Peyer's patch (tissue), 4 donors: Measurements from ENCODE around the gene GPATCH4. TPM values are rescaled to one million over a fixed set of nuclear protein-coding genes. Genes with fewer than 3 reads are reported as not detected.
A peak's percentile ranks its signal among the peaks of the same experiment; 100 is the strongest.

Source experiments
- DNase-seq, 3 donors: peaks; one replicate each; pipeline ENCODE4 v3.0.0-alpha.2; 2017 to 2019
- H3K27ac ChIP-seq, 4 donors: fragments of 200-600 bp; sonication (generic); one replicate each; pipeline ENCODE4 v1.5.1; 2016 to 2019
- H3K27me3 ChIP-seq, 2 donors: fragments of 200-600 bp; sonication (generic); one replicate each; pipeline ENCODE4 v1.5.1; 2019
- H3K36me3 ChIP-seq, 3 donors: fragments of 200-600 bp; sonication (generic); one replicate each; pipeline ENCODE4 v1.5.1; 2016 to 2019
- H3K4me1 ChIP-seq, 4 donors: fragments of 200-600 bp; sonication (generic); one replicate each; pipeline ENCODE4 v1.5.1; 2016 to 2019
- H3K4me3 ChIP-seq, 4 donors: fragments of 200-600 bp; sonication (generic); 1 replicate in 3 of 4; 2 replicates in 1 of 4; pipeline ENCODE4 v1.5.1; 2016 to 2019; ENCODE audit warnings: mild to moderate bottlenecking in 1 of 4
- H3K9me3 ChIP-seq, 4 donors: fragments of 200-600 bp; sonication (generic); one replicate each; pipeline ENCODE4 v1.5.1; 2016 to 2019; ENCODE audit warnings: mild to moderate bottlenecking in 1 of 4
- CTCF ChIP-seq, 6 experiments: fragments of 450-650 bp in 4 of 6; fragments of 200-600 bp in 2 of 6; sonication (generic) in 1 of 6; IDR thresholded peaks; one replicate each; pipeline ENCODE4 v1.5.1; 2017 to 2019; ENCODE audit warnings: antibody characterized with exemption in 6 of 6, mild to moderate bottlenecking in 3 of 6, moderate library complexity in 1 of 6
- POLR2A ChIP-seq, 2 donors: fragments of 450-650 bp; IDR thresholded peaks; one replicate each; pipeline ENCODE4 v1.5.1; 2017; ENCODE audit warnings: antibody characterized with exemption in 2 of 2, mild to moderate bottlenecking in 2 of 2, moderate library complexity in 2 of 2
- total RNA-seq, 4 donors: library from RNA; depleted of rRNA; stranded (reverse); fragments of >200 nt; gene quantifications; one replicate each; pipeline ENCODE4 v1.1.0, GENCODE V29; 2016

Gene GPATCH4
- total RNA-seq, 4 donors from 2014 or later = 6.3 to 38.0 (median 11.3) TPM

- Histone ChIP-seq H3K36me3 (peaks cover 0 to 44% (median 0%) of the 10 kb centered on the region in 3 donors), H3K27ac (no peak overlapping the region), H3K27me3 (no peaks in the 10 kb centered on the region), H3K4me3 (no peak overlapping the region), H3K9me3 (no peaks in the 10 kb centered on the region), H3K4me1 (peaks cover 0 to 8% (median 2%) of the 10 kb centered on the region in 4 donors)
- TF ChIP-seq POLR2A (IDR thresholded peaks at IDR 0.05) (no peak), CTCF (IDR thresholded peaks at IDR 0.05) (no peak)
- no peak for DNase-seq
Observed at GRCh38 chr1:156595016-156595415, 6.3 kb downstream of the GPATCH4 start.

GRCh38 chr1:156594190-156594589, 7.1 kb downstream of the GPATCH4 start:
- Histone ChIP-seq H3K27me3 (no peaks in the 10 kb centered on the region), H3K4me1 (peaks cover 0 to 4% (median 2%) of the 10 kb centered on the region in 4 donors), H3K36me3 (peaks cover 0 to 44% (median 0%) of the 10 kb centered on the region in 3 donors), H3K9me3 (no peaks in the 10 kb centered on the region), H3K4me3 (no peak overlapping the region), H3K27ac (no peak overlapping the region)
- no peak for DNase-seq
- TF ChIP-seq POLR2A (IDR thresholded peaks at IDR 0.05) = no peak
- TF ChIP-seq CTCF (IDR thresholded peaks at IDR 0.05) = no peak

- no peak overlapping the region for H3K4me3 ChIP-seq
- H3K9me3 ChIP-seq = no peaks in the 10 kb centered on the region
- H3K27me3 ChIP-seq = no peaks in the 10 kb centered on the region
- no peak for DNase-seq
- TF ChIP-seq POLR2A (IDR thresholded peaks at IDR 0.05) (no peak), CTCF (IDR thresholded peaks at IDR 0.05) (no peak)
- H3K36me3 ChIP-seq = peaks cover 0 to 44% (median 0%) of the 10 kb centered on the region in 3 donors
- H3K4me1 ChIP-seq = peaks cover 0 to 4% (median 2%) of the 10 kb centered on the region in 4 donors
- H3K27ac ChIP-seq = no peak overlapping the region
Observed at GRCh38 chr1:156593661-156593989, 7.7 kb downstream of the GPATCH4 start.

- Histone ChIP-seq H3K27ac (no peak overlapping the region), H3K36me3 (peaks cover 0 to 40% (median 0%) of the 10 kb centered on the region in 3 donors)
Observed at GRCh38 chr1:156592910-156593660, 8.2 kb downstream of the GPATCH4 start.

GRCh38 chr1:156592158-156592909, 8.9 kb downstream of the GPATCH4 start:
- no peaks in the 10 kb centered on the region for H3K9me3 ChIP-seq
- peaks cover 0 to 33% (median 0%) of the 10 kb centered on the region in 3 donors for H3K36me3 ChIP-seq
- TF ChIP-seq CTCF (IDR thresholded peaks at IDR 0.05) (no peak), POLR2A (IDR thresholded peaks at IDR 0.05) (no peak)
- no peaks in the 10 kb centered on the region for H3K27me3 ChIP-seq
- H3K4me3 ChIP-seq = peak overlapping the region; percentile 65 to 91 (median 66)
- peaks cover 0 to 4% (median 2%) of the 10 kb centered on the region in 4 donors for H3K4me1 ChIP-seq
- peak overlapping the region; percentile 83 to 86 (median 84) for H3K27ac ChIP-seq
- DNase-seq = no peak

More at GRCh38 chr1:156592910-156593660, 8.2 kb downstream of the GPATCH4 start:
- no peak for DNase-seq
- peaks cover 0 to 4% (median 2%) of the 10 kb centered on the region in 4 donors for H3K4me1 ChIP-seq
- H3K27me3 ChIP-seq = no peaks in the 10 kb centered on the region
- TF ChIP-seq CTCF (IDR thresholded peaks at IDR 0.05) = no peak
- no peak for TF ChIP-seq POLR2A (IDR thresholded peaks at IDR 0.05)
- no peaks in the 10 kb centered on the region for H3K9me3 ChIP-seq
- H3K4me3 ChIP-seq = no peak overlapping the region
